Activated T-cell treated with anti-CD3 and anti-CD28 coated beads, Interleukin-2, amount 50 U/mL, for 4 hours (primary cell): ENCODE results near the gene ENO3. TPM values are rescaled to one million over a fixed set of nuclear protein-coding genes. Genes with fewer than 3 reads are reported as not detected.

Source experiments
- ATAC-seq, 2 donors: fragments of 200-7000 bp; cut with Tn5 transposase; one replicate each; pipeline ENCODE4 v1.10.0; 2021
- DNase-seq: peaks from one replicate; pipeline ENCODE4 v3.0.0-alpha.2; 2020
- H3K27me3 Mint-ChIP-seq: one replicate; pipeline ENCODE4 v1.8.0; 2021; ENCODE audit warnings: low read depth, mixed read lengths
- H3K36me3 Mint-ChIP-seq: one replicate; pipeline ENCODE4 v1.8.0; 2022; ENCODE audit warnings: mixed read lengths; ENCODE audit not compliant: insufficient read depth
- H3K4me1 Mint-ChIP-seq: one replicate; pipeline ENCODE4 v1.8.0; 2021; ENCODE audit warnings: low read depth, mixed read lengths
- H3K4me3 Mint-ChIP-seq: one replicate; pipeline ENCODE4 v1.8.0; 2021; ENCODE audit warnings: mild to moderate bottlenecking, moderate library complexity, mixed read lengths
- H3K9me3 Mint-ChIP-seq: one replicate; pipeline ENCODE4 v1.8.0; 2021; ENCODE audit warnings: mixed read lengths
- total RNA-seq, 3 donors: library from RNA; stranded (reverse); gene quantifications; one replicate each; pipeline ENCODE4 v1.2.1, GENCODE V29; 2021

The ENO3 gene
- total RNA-seq, 3 donors from 2014 or later, result 25.8 to 26.9 (median 26.0) TPM

DNA sequence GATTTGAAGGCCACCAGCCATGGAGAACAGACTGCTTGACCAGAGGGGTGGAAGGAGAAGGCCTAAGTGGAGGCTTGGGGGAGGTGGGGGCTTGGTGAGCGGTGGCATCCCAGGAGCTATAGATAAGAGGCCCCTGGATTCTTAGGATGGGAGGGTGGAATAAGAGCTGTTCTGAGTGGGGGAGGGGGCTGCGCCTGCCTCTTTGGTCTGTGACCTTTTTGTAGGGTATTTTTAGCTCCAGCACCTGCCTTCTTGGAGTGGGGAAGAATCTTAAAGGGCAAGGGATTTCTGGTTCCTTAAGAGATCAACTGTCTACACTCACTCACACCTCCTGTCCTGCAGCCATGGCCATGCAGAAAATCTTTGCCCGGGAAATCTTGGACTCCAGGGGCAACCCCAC, 567 bp downstream of the ENO3 start:
- Mint-ChIP-seq H3K36me3 (peaks cover 7% of the 10 kb centered on the region), H3K9me3 (no peaks in the 10 kb centered on the region), H3K27me3 (no peaks in the 10 kb centered on the region), H3K4me3 (peak overlapping the region; percentile 86), H3K4me1 (peaks cover 20% of the 10 kb centered on the region)
- ATAC-seq (no peak), DNase-seq (no peak)

DNA sequence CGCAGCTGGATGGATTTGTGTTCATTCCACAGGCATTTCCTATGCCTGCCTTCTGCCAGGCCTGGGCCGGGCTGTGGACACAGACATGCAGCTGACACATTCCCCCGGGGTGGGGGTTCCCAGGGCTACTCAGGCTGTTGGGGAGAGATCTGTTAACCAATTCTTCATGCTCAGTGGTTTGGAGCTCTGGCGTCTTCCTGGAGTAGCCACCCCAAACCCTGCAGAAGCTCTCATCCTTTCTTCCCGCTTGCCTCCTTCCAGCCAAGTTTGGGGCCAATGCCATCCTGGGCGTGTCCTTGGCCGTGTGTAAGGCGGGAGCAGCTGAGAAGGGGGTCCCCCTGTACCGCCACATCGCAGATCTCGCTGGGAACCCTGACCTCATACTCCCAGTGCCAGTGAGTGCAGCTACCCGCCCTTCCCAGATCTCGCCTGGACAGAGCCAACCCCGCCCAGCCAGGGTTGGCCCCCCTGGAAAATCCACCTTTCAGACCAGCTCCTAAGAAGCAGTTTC, 2.6 kb downstream of the ENO3 start:
- ATAC-seq, result no peak
- Mint-ChIP-seq H3K36me3 (no peaks in the 10 kb centered on the region), H3K4me3 (no peak overlapping the region), H3K4me1 (peaks cover 19% of the 10 kb centered on the region), H3K27me3 (no peaks in the 10 kb centered on the region), H3K9me3 (no peaks in the 10 kb centered on the region)
- no peak for DNase-seq

DNA sequence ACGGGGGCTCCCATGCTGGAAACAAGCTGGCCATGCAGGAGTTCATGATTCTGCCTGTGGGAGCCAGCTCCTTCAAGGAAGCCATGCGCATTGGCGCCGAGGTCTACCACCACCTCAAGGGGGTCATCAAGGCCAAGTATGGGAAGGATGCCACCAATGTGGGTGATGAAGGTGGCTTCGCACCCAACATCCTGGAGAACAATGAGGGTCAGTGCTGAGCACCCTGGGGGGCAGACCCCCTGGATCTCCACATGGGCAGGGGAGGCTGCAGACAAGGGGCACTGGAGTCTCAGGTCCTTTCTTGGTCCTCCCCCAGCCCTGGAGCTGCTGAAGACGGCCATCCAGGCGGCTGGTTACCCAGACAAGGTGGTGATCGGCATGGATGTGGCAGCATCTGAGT, 4.2 kb downstream of the ENO3 start:
- Mint-ChIP-seq H3K36me3 (peaks cover 11% of the 10 kb centered on the region), H3K4me3 (no peak overlapping the region), H3K27me3 (no peaks in the 10 kb centered on the region), H3K4me1 (peaks cover 19% of the 10 kb centered on the region), H3K9me3 (no peaks in the 10 kb centered on the region)
- ATAC-seq, result no peak
- no peak for DNase-seq

DNA sequence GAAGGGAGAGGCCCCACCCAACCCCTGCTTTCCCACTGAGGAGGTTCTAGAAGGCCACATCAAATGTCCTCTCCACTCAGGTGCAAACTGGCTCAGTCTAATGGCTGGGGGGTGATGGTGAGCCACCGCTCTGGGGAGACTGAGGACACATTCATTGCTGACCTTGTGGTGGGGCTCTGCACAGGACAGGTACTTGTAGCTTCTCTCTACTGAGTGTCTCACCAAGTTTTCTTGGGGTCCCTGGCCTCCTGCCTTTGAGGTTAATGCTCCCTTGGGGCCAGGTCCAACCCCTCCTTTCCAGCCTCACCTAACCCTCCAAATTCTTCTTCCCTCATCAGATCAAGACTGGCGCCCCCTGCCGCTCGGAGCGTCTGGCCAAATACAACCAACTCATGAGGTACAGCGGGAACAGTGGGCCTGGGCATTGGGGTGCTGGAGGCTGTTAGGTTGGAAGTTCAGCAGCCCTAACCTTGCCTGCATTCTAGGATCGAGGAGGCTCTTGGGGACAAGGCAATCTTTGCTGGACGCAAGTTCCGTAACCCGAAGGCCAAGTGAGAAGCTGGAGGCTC, 5.7 kb downstream of the ENO3 start:
- ATAC-seq (peak in 1 of 2 donors; percentile 40), DNase-seq (peak; percentile 44)
- Mint-ChIP-seq H3K4me3 (no peak overlapping the region), H3K4me1 (peaks cover 7% of the 10 kb centered on the region), H3K9me3 (no peaks in the 10 kb centered on the region), H3K36me3 (peaks cover 16% of the 10 kb centered on the region), H3K27me3 (no peaks in the 10 kb centered on the region)

DNA sequence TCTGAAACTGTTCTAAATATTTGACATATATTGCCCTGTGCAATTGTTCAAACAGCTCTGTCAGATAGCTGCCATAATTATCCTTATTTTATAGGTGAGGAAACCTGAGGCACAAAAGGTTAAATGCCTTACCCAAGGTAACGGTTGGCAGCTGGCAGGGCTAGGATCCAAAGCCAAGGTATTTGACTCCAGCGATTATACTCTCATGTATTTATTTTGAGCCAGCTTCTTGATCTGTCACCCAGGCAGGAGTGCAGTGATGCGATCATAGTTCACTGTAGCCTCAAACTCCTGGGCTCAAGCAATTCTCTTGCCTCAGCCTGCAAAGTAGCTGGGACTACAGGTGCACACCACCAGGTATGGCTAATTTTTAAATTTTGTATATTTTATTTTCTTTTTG, 7.2 kb downstream of the ENO3 start:
- Mint-ChIP-seq H3K4me1 (peaks cover 7% of the 10 kb centered on the region), H3K9me3 (no peaks in the 10 kb centered on the region), H3K4me3 (no peak overlapping the region), H3K27me3 (no peaks in the 10 kb centered on the region), H3K36me3 (peaks cover 18% of the 10 kb centered on the region)
- ATAC-seq, result no peak
- no peak for DNase-seq

DNA sequence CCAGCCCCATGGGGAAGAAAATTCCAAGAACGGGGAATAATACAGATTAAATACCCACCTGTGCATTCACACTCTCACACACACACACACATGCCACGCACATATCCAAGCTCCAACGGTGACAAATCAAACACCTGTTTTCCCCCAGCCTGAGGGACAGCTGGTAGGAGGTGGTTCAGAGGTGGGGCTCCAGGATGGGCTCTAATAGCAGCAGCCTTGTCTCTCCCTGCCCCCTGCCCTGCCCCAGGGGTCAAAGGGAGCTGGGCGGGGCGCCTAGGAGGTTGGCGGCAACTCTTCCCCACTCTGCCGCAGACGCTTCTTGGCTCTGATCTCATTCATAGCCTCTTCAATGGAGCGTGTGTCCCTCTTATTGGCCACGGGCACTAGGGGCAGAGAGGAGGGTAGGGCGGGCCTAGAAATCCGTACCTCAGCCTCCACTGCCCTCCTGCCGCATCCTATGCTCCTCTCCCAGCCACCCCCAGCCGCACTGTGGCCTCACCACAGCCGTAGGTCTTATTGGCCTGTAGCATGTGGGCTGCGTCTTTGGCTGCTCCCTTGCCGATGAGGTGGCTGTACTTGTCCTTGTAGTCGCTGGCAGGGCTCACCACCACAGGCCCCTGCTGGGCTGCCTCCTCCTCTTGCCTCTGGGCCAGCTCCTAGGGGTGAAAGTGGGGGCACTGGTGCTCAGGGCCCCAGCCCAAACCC, 8.5 kb downstream of the ENO3 start:
- H3K27me3 Mint-ChIP-seq, result no peaks in the 10 kb centered on the region
- peaks cover 18% of the 10 kb centered on the region for H3K36me3 Mint-ChIP-seq
- H3K4me3 Mint-ChIP-seq, result no peak overlapping the region
- no peak for ATAC-seq
- no peaks in the 10 kb centered on the region for H3K9me3 Mint-ChIP-seq
- peaks cover 7% of the 10 kb centered on the region for H3K4me1 Mint-ChIP-seq
- no peak for DNase-seq

DNA sequence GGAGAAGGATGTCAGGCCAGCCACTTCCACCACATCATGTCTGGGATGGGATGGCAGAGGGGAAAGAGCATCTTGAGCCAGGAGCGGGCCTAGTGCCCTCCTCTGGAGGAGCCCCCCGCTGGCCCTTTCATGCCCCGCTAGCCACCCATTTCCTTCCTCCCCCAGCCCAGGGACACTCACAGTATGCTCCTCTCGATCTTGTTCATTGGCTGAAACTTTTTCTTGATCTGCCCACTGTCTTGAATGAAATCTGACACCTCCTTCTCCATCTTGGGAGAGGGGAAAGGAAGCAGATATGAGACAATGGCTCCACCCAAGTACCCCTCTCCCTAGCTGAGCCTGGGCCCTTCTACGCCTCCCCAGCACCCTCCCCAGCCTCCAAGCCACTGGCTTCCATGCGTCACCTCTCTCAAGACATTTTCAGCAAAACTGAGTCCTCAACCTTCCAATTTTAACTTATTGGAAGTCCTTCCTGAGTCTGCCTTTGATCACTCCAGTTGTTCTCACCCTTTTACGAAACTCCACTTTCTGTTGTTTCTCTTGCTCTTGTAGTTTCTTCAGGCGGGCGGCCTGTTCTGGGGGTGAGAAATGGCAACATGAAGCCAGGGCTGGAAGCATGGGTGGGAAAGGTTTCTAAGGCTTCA, 9.5 kb downstream of the ENO3 start:
- Mint-ChIP-seq H3K36me3 (peaks cover 21% of the 10 kb centered on the region), H3K27me3 (no peaks in the 10 kb centered on the region), H3K4me3 (no peak overlapping the region), H3K4me1 (peaks cover 9% of the 10 kb centered on the region), H3K9me3 (no peaks in the 10 kb centered on the region)
- no peak for DNase-seq
- ATAC-seq, result no peak

DNA sequence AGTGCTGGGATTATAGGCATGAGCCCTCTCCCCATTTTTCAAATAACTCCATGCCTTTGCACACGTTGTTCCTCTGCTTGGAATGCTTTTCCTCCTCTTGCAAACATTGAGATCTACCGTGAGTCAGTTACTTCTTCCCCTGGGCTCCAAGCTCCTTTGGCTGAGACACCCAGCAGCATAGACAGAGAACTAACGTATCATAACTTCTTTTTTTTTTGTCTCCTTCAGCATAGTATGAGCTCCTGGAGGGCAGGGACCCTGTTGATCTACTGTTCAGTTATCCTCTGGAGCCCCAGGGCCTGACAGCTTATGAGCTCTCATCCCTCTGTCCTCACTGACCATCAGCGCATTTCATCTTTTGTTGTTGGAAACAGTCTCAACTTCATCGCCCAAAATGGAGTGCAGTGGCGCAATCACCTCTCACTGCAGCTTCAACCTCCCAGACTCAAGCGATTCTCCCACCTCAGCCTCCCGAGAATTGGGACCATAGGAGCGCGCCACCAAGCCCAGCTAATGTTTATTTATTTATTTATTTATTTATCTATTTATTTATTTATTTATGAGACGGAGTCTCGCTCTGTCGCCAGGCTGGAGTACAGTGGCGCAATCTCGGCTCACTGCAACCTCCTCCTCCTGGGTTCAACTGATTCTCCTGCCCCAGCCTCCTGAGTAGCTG, 14.5 kb downstream of the ENO3 start:
- ATAC-seq (no peak), DNase-seq (no peak)
- peaks cover 23% of the 10 kb centered on the region for H3K36me3 Mint-ChIP-seq
- H3K27me3 Mint-ChIP-seq, result no peaks in the 10 kb centered on the region
- peaks cover 30% of the 10 kb centered on the region for H3K4me1 Mint-ChIP-seq
- peak overlapping the region; percentile 7 for H3K4me3 Mint-ChIP-seq
- H3K9me3 Mint-ChIP-seq, result no peaks in the 10 kb centered on the region

DNA sequence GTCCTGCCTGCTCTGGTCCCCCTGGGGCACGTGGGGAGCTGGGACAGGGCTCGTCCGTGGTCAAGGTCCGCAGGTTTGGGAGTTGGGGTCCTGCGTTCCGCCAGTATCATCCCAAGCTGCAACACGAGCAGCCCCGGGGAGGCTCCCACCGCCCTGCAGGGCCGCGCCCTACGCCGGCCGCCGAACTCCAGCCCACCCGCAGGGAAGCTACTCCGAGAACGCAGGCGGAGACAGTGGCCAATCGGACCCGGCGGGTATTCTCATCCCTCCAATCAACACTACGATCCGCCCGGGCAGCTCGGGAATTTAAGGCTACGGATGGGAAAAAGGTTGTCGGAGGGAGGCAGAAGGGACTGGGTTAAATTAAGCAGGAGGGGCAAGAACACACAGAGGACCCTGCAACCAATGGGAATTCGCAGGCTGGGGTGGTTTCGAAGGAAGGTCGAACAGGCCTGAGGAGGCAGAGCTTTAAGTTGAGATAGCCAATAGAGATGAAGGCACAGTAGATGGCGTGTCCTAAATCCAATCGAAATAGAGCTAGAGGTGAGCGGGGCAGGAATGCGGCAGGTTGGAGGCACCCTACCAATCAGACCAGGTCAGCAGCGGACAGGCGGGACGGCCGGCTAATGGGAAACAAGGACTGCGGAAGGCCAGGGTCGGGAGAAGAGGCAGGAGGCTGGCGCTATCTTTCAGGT, 16.1 kb downstream of the ENO3 start:
- Mint-ChIP-seq H3K4me3 (no peak overlapping the region), H3K36me3 (peaks cover 23% of the 10 kb centered on the region), H3K9me3 (no peaks in the 10 kb centered on the region), H3K27me3 (no peaks in the 10 kb centered on the region), H3K4me1 (peaks cover 38% of the 10 kb centered on the region)
- peak; percentile 88 for DNase-seq
- peak; percentile 86 to 88 for ATAC-seq

DNA sequence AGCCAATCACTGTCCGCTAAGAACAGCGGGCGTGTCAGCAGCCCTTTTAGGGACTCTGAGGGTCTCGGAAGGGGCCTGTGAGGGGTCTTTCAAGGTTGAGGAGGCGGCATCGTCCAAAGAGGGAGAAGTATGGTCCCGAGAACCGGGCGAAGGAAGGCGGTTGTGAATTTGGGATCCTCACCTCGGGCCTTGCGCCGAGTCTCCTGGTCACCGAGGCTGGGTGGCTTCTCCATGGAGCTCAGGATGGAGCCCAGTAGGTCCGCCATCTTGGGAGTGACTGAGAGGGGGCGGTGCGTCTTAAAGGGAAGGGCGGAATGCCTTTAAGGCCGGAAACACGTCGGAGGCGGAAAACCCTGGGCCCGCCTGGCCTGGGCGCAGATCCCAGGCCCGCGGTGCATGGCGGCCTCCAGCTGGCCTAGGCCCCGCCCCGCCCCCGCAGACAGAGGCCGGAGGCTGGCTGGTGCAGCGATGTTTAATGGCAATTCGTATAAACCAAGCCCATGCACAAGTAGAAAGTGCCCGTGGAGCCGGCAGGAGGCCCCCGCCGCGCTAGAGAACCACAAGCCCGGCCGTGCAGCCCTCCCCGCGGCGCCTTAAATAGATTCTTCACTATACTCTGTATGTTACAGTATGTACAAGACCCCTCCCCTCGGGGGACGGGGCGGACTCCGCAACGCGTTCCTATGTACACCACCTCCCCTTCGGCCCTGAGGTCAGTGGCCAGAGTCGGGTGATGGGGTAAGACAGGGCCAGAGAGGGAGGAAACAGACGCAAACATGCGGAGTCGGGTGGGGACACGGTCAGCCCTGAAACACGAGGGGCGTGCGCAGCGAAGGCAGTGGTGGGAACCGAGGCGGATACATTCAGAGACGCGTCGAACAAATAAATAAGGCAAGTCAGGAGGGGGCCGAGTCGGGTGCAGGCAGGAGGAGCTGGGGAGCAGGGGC, 16.9 kb downstream of the ENO3 start, which contains the start of gene SPAG7:
Gene SPAG7 (minus strand): TSS at position 279 of the 947 bp plus-strand sequence. CDS start 13 bp downstream, at position 266.
- peak; percentile 89 for DNase-seq
- no peaks in the 10 kb centered on the region for H3K27me3 Mint-ChIP-seq
- H3K9me3 Mint-ChIP-seq, result no peaks in the 10 kb centered on the region
- no peak within 1 kb of the TSS for H3K4me3 Mint-ChIP-seq
- H3K4me1 Mint-ChIP-seq, result peaks cover 38% of the 10 kb centered on the region
- peaks cover 25% of the 10 kb centered on the region for H3K36me3 Mint-ChIP-seq
- ATAC-seq, result peak; percentile 59 to 61

DNA sequence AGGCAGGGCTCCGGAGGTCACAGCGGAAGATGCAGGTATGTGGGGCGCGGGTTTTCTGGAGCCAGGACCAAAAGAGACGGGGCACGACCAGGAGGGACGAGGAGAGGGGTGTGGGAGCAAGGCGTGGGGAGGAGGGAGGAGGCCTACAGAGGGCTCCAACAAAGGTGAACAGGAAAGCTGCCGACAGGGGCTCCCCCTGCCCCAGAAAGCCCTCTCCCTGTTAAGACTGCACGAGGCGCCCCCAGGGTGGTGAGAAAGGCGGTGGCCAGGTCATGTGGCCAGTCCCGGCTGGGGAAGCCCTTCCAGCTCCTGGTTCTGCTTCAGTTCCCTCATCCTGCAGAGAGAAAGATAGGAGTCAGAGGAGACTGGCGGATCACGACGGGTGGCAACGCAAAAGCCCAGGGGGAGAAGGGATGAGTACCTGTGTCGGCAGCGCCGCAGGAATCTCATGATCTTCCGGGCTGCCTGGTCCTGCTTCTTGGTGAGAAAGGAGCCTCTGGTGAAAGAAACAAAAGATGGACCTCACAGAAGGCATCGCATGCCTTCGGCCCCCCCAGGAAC, 17.6 kb downstream of the ENO3 start:
- Mint-ChIP-seq H3K27me3 (no peaks in the 10 kb centered on the region), H3K4me1 (peaks cover 38% of the 10 kb centered on the region), H3K9me3 (no peaks in the 10 kb centered on the region), H3K36me3 (peaks cover 28% of the 10 kb centered on the region), H3K4me3 (no peak overlapping the region)
- ATAC-seq (no peak), DNase-seq (no peak)

DNA sequence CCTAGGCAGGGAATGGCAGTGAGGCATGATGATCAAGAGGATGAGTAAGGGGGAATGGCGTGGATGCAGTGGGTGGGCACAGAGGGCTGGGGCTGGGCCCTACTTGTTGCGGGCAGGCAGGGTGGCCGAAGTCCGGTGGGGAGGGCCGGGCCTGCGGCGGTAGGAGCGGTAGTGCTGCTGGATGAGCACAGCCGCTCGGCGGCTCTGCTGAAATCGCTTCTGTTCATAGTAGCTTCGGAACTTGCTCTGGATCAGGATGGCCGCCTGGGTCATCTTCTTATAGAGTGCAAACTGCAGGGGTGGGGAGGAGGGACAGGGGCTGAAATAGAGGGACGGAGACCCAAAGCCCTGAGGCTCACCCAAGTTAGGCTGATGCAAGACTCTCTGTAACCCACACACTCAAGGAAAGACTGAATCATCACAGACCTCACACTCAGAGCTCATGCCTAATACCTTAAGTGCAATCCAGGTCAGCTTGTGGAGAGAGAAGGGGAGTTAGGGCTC, 18.2 kb downstream of the ENO3 start:
- no peak overlapping the region for H3K4me3 Mint-ChIP-seq
- DNase-seq, result peak; percentile 25
- H3K9me3 Mint-ChIP-seq, result no peaks in the 10 kb centered on the region
- H3K4me1 Mint-ChIP-seq, result peaks cover 38% of the 10 kb centered on the region
- peak; percentile 11 to 27 for ATAC-seq
- H3K36me3 Mint-ChIP-seq, result peaks cover 33% of the 10 kb centered on the region
- no peaks in the 10 kb centered on the region for H3K27me3 Mint-ChIP-seq
